ENCODE data around the gene RIOK1. TPM values are rescaled to one million over a fixed set of nuclear protein-coding genes. Genes with fewer than 3 reads are reported as not detected.
"Not testable (repeated sequence)": the region's sequence is repeated elsewhere in the genome, so short reads cannot be mapped to it uniquely, and the experiment has no call there.

Gene RIOK1
- 15.5 and 22.5 TPM in 2 replicates for total RNA-seq

DNA sequence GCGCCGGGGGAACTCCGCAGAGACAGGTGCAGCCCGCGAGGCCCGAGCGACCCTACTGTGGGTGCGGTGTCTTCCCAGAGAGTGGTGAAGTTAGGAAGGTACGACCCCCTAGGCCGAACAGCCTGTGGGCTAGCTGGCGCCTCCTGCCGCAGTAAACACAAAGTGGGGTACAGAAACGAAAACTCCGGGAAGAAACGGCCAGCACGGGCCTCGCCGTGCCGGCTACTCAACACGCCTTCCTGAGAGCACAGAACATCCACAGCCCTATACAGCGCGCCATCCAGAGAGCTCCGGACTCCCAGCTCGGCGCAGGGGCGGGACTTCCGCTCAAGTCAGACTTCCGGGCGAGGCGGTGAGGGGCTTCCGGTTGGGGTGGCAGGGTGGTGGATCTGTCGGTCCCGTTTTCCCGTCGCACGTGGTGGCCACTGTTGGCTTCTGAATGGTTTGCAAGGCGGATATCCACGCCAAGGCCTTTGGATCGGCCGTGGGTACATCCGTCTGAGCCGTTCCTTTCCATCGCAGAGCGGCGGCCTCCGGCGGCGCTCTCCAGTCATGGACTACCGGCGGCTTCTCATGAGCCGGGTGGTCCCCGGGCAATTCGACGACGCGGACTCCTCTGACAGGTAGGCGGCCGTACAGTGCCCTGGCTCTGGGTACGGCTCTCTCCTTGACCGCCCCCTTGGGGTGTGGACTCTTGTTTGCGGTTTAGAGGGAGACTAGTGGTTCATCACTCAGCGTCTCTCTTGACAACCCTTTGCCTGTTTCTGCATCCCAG, at the start of gene RIOK1, which contains the start of gene CAGE1:
Gene RIOK1, plus strand, starts transcription at position 358 of the 775 bp plus-strand sequence. Its CDS starts 195 bp downstream, at position 553.
Gene CAGE1, minus strand, starts transcription at position 292 of the 775 bp plus-strand sequence. CDS start 2,569 bp downstream, outside the sequence.
- DNase-seq (ENCODE audit: extremely low read depth, low read depth, low spot score): peak; percentile 57

DNA sequence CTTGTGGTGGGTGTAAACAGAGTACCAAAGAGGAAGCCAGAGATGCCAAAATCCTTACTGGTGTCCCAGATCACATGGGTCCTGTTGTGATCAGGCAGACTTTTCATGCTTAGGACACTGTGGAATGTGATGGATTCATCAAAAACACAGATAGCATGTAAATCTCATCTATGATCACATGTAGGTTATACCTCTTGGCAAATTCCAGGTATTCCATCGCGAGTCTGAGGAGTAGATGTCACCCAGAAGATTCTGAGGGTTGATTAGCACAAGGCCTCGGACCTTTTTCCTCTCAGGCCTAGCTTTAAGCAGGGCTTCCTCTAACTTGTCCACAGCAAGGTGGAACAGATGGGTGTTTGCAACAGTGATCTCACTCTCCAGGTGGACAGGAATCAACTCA, 48.3 kb upstream of the RIOK1 start:
- DNase-seq (ENCODE audit: extremely low read depth, low read depth, low spot score): no peak

GRCh38 chr6:7341989-7342742, 47.4 kb upstream of the RIOK1 start:
- no peak for DNase-seq (ENCODE audit: extremely low read depth, low read depth, low spot score)

GRCh38 chr6:7343546-7344475, 45.8 kb upstream of the RIOK1 start:
- no peak for DNase-seq (ENCODE audit: extremely low read depth, low read depth, low spot score)

DNA sequence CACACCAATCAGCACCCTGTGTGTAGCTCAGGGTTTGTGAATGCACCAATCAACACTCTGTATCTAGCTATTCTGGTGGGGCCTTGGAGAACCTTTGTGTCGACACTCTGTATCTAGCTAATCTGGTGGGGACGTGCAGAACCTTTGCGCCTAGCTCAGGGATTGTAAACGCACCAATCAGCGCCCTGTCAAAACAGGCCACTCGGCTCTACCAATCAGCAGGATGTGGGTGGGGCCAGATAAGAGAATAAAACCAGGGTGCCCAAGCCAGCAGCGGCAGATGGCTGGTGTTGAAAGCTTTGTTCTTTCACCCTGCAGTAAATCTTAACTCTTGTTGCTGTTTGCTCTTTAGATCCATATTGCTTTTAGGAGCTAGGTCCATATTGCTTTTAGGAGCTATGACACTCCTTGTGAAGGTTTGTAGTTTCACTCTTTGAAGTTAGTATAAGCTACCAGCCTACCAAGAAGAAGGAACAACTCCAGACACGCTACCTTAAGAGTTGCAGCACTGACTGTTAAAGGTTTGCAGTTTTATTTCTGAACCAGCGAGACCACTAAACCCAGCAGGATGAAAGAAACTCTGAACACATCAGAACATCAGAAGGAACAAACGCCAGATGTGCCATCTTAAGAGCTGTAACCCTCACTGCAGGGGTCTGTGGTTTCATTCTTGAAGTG, 44.7 kb upstream of the RIOK1 start:
- not testable (repeated sequence) for DNase-seq (ENCODE audit: extremely low read depth, low read depth, low spot score)

GRCh38 chr6:7347551-7347997, 42.0 kb upstream of the RIOK1 start:
- not testable (repeated sequence) for DNase-seq (ENCODE audit: extremely low read depth, low read depth, low spot score)

- not testable (repeated sequence) for DNase-seq (ENCODE audit: extremely low read depth, low read depth, low spot score)
These were observed 39.0 kb upstream of the RIOK1 start for GRCh38 chr6:7350591-7350990.

DNA sequence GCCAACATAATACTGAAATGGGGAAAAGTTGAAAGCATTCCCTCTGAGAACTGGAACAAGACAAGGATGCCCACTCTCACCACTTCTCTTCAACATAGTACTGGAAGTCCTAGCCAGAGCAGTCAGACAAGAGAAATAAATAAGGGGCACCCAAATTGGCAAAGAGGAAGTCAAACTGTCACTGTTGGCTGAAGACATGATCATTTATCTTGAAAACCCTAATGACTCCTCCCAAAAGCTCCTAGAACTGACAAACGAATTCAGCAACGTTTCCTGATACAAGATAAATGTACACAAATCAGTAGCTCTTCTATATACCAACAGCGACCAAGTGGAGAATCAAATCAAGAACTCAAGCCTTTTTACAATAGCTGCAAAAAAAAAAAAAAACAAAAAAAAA, 37.7 kb upstream of the RIOK1 start:
- DNase-seq (ENCODE audit: extremely low read depth, low read depth, low spot score): not testable (repeated sequence)

DNA sequence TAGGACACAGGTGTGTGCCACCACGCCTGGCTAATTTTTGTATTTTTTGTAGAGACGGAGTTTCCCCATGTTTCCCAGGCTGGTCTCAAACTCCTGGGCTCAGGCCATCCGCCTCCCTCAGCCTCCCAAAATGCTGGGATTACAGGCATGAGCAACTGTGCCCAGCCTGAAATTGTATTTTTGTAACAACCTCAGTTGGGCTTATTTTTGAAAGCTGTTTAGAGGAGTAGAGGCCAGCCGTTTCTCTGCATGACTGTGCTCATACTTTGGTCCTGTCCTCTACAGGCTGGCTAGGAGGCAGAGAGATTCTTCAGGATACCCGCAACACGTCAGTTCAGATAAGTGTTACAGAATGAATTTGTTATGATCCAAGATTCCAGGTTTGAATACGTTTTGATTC, 22.2 kb upstream of the RIOK1 start:
- DNase-seq (ENCODE audit: extremely low read depth, low read depth, low spot score): no peak

DNA sequence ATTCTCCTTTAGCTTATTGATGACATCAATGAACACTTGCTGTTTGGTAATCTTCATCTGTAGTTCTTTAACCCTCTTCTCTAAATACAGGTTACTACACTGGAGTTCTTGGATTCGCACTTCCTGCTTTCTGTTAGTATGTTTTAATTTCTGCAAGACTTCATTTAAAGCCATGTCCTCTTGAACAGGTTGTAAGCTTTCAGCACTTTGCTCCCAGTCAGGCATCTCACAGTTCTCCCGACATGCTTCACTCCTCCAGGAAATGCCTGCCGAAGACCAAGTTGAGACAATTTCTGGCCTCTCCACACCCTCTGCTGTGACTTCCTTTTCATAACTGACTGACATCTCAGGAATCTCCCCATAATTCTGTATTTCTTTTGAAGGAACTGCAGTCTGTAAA, 15.9 kb upstream of the RIOK1 start:
- DNase-seq (ENCODE audit: extremely low read depth, low read depth, low spot score): no peak

GRCh38 chr6:7377961-7378360, 11.6 kb upstream of the RIOK1 start:
- DNase-seq (ENCODE audit: extremely low read depth, low read depth, low spot score): no peak

DNA sequence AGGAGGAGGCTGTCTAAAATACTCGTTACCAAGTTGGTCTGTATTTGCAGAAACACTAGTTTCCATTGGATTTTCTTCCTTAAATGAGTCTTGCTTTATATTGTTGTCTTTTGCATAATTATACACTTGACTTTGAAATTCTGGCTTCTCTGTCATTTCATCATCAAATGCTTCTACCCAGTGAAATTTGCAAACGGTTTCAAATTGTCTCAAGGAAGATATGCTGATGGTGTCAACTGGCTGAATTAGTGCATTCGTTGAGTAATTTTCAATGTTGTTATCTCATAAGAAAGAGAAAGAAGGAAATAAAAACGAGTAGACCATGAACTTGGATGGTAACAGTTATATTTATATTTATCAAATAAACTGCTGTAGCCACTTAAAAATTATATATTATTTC, 10.9 kb upstream of the RIOK1 start:
- DNase-seq (ENCODE audit: extremely low read depth, low read depth, low spot score): no peak

DNA sequence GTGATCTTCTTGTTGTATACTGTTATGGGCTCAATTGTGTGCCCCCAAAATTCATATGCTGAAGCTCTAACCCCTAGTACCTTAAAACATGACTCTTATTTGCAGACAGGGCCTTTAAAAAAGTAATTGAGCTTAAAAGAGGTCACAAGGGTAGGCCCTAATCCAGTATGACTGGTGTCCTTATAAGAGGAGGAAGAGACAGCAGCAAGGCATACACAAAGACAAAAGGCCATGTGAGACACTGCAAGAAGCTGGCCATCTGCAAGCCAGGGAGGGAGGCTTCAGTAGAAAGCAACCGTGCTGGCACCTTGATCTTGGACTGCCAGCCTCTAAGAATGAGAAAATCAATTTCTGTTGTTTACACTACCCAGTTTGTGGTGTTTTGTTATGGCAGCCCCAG, 8.5 kb upstream of the RIOK1 start:
- no peak for DNase-seq (ENCODE audit: extremely low read depth, low read depth, low spot score)

DNA sequence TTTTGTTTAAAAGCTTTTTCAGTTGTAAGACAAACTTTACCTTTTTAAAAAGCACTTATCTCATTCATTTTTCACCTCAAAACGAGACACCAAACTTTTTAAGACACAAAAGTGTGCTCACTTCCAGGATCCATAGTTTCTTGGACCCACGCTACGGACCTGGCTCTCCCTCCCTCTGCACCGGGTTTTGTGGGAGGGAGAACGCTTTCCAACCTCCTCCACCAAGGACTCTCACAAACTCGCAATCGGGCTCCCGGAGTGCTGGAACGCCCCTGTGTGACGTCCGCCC, 502 bp upstream of the RIOK1 start:
- DNase-seq (ENCODE audit: extremely low read depth, low read depth, low spot score): no peak

GRCh38 chr6:7390226-7390878, 744 bp downstream of the RIOK1 start:
- DNase-seq (ENCODE audit: extremely low read depth, low read depth, low spot score): peak; percentile 25

GRCh38 chr6:7391151-7391550, 1.5 kb downstream of the RIOK1 start:
- DNase-seq (ENCODE audit: extremely low read depth, low read depth, low spot score): no peak

- DNase-seq (ENCODE audit: extremely low read depth, low read depth, low spot score): no peak
These were observed 2.8 kb downstream of the RIOK1 start for GRCh38 chr6:7392402-7392801.

DNA sequence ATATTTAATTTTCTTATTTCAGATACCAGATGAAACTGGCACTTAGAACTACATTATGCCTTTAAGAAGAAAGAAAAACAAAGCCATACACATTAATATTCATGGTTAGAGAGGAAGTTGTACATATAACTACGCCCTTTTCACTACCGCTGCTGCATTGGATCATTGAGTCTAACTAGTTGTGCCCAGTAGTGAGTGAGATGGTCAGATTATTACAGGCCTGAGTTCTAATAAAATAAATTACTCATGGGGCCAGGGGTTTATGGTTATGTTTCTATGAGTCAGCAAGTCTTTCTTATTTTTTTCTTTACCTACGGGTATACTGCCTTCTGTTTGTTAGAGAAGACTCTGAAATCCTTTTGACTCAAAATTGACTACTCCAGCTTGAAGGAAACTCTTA, 11.5 kb downstream of the RIOK1 start:
- DNase-seq (ENCODE audit: extremely low read depth, low read depth, low spot score): no peak

DNA sequence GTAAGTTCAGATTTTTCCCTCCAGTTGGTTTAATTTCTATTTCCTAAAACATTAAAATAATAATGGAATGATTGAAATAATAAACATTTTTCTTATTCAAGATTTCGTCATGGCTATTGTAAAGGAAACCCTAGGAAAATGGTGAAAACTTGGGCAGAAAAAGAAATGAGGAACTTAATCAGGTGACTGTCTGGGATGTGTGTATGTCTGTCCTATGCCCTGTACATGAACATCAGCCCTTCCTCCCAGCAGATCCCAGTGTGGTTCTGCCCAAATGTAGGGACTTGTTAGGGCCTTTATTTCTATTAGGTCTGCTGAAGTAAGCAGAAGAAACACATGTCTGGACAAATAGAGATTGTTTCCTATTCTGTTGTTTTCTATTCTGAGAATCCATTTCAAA, 13.1 kb downstream of the RIOK1 start:
- DNase-seq (ENCODE audit: extremely low read depth, low read depth, low spot score): no peak

DNA sequence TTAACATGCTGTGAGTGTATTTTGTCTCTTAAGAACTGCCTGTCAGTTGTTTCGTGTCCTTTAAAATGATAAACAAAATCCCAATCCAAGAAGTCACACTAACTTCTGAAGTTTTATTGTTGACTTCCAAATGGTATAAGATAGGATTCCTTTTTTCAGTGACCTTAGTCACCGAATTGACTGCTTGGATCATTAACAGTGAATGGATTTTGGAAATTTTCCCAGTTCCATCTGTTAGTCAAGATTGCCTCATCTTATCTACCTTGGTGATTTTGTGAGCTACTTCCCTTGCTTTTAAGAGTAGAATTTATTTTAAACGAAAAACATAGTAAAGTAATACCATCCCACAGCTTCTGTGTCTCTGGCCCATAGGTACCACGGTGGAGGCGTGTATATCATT, 14.9 kb downstream of the RIOK1 start:
- DNase-seq (ENCODE audit: extremely low read depth, low read depth, low spot score): no peak

Measured in glomerular endothelial cell (primary cell).